Lower lobe of right lung (tissue), 2 donors: ENCODE results near the gene ASPSCR1. TPM values are rescaled to one million over a fixed set of nuclear protein-coding genes. Genes with fewer than 3 reads are reported as not detected.

Source experiments
- ATAC-seq, 2 donors: fragments of 200-7000 bp; cut with Tn5 transposase; one replicate each; pipeline ENCODE4 v1.9.1; 2020 to 2022; ENCODE audit warnings: mild to moderate bottlenecking in 2 of 2, moderate library complexity in 2 of 2
- DNase-seq: peaks from one replicate; pipeline ENCODE4 v3.0.0-alpha.2; 2020
- H3K27ac ChIP-seq: fragments of 200-600 bp; one replicate; pipeline ENCODE4 v1.8.0; 2022
- H3K27me3 ChIP-seq: fragments of 200-600 bp; one replicate; pipeline ENCODE4 v1.8.0; 2022; ENCODE audit warnings: low read depth
- H3K36me3 ChIP-seq: fragments of 200-600 bp; one replicate; pipeline ENCODE4 v1.8.0; 2022; ENCODE audit warnings: mild to moderate bottlenecking
- H3K4me1 ChIP-seq: fragments of 200-600 bp; one replicate; pipeline ENCODE4 v1.8.0; 2022
- H3K4me3 ChIP-seq: fragments of 200-600 bp; one replicate; pipeline ENCODE4 v1.8.0; 2022; ENCODE audit warnings: mild to moderate bottlenecking
- H3K9me3 ChIP-seq: fragments of 200-600 bp; one replicate; pipeline ENCODE4 v1.8.0; 2022
- CTCF ChIP-seq: fragments of 200-600 bp; IDR thresholded peaks from one replicate; pipeline ENCODE4 v1.8.0; 2022; ENCODE audit warnings: antibody characterized with exemption, mild to moderate bottlenecking
- intact Hi-C: fragments of 100-400 bp; cut with DNase I; formaldehyde crosslinking; loops from one replicate; pipeline ENCODE4 v1.11.0; 2022
- total RNA-seq: library from RNA; stranded (reverse); fragmentation: NEBNext Ultra II Directional; extraction: Animal tissue kit (Norgen Biotek cat#: 25700); gene quantifications from one replicate; pipeline ENCODE4 v1.2.1, GENCODE V29; 2021
- donor health status: DM: no; HTN: yes; CAD: no; lungs with severe emphysema.

ASPSCR1 gene
- total RNA-seq, 1 donor from 2014 or later: 45.3 TPM

- H3K4me3 ChIP-seq: no peak overlapping the region
- no peaks in the 10 kb centered on the region for H3K9me3 ChIP-seq
- no peaks in the 10 kb centered on the region for H3K27me3 ChIP-seq
- peaks cover 96% of the 10 kb centered on the region for H3K36me3 ChIP-seq
- no peak for TF ChIP-seq CTCF
- H3K27ac ChIP-seq: no peak overlapping the region
- peaks cover 6% of the 10 kb centered on the region for H3K4me1 ChIP-seq
- intact Hi-C loops: no loop called here
- ATAC-seq (no peak), DNase-seq (no peak)
These were observed 80.9 kb downstream of the ASPSCR1 start for GRCh38 chr17:82058230-82058854.

- DNase-seq (no peak), ATAC-seq (no peak)
- H3K36me3 ChIP-seq: peaks cover 96% of the 10 kb centered on the region
- no peaks in the 10 kb centered on the region for H3K27me3 ChIP-seq
- H3K9me3 ChIP-seq: no peaks in the 10 kb centered on the region
- TF ChIP-seq CTCF: no peak
- intact Hi-C loops: no loop called here
- H3K4me1 ChIP-seq: peaks cover 6% of the 10 kb centered on the region
- H3K4me3 ChIP-seq: no peak overlapping the region
- H3K27ac ChIP-seq: no peak overlapping the region
These were observed 81.4 kb downstream of the ASPSCR1 start for GRCh38 chr17:82058855-82059249.

GRCh38 chr17:82059272-82060000, 82.0 kb downstream of the ASPSCR1 start:
- Histone ChIP-seq H3K36me3 (peaks cover 93% of the 10 kb centered on the region), H3K4me3 (no peak overlapping the region), H3K27me3 (no peaks in the 10 kb centered on the region), H3K9me3 (no peaks in the 10 kb centered on the region), H3K27ac (no peak overlapping the region), H3K4me1 (peaks cover 11% of the 10 kb centered on the region)
- ATAC-seq (no peak), DNase-seq (no peak)
- TF ChIP-seq CTCF: no peak
- intact Hi-C loops: no loop called here

- Histone ChIP-seq H3K27ac (no peak overlapping the region), H3K27me3 (no peaks in the 10 kb centered on the region), H3K36me3 (peaks cover 87% of the 10 kb centered on the region), H3K4me3 (no peak overlapping the region), H3K4me1 (peaks cover 17% of the 10 kb centered on the region), H3K9me3 (no peaks in the 10 kb centered on the region)
- intact Hi-C loops: no loop called here
- DNase-seq: no peak
- no peak for TF ChIP-seq CTCF
- no peak for ATAC-seq
These were observed 82.6 kb downstream of the ASPSCR1 start for GRCh38 chr17:82060001-82060380.

- no peaks in the 10 kb centered on the region for H3K27me3 ChIP-seq
- H3K9me3 ChIP-seq: no peaks in the 10 kb centered on the region
- H3K36me3 ChIP-seq: peaks cover 81% of the 10 kb centered on the region
- DNase-seq: no peak
- no peak for ATAC-seq
- H3K4me1 ChIP-seq: peaks cover 18% of the 10 kb centered on the region
- H3K27ac ChIP-seq: no peak overlapping the region
- H3K4me3 ChIP-seq: no peak overlapping the region
- intact Hi-C loops: no loop called here
- no peak for TF ChIP-seq CTCF
These were observed 83.2 kb downstream of the ASPSCR1 start for GRCh38 chr17:82060614-82061013.
